ENCODE results near the gene ZAR1. TPM values are rescaled to one million over a fixed set of nuclear protein-coding genes. Genes with fewer than 3 reads are reported as not detected.

The ZAR1 gene
- total RNA-seq, 1 donor from 2014 or later, result not detected

DNA sequence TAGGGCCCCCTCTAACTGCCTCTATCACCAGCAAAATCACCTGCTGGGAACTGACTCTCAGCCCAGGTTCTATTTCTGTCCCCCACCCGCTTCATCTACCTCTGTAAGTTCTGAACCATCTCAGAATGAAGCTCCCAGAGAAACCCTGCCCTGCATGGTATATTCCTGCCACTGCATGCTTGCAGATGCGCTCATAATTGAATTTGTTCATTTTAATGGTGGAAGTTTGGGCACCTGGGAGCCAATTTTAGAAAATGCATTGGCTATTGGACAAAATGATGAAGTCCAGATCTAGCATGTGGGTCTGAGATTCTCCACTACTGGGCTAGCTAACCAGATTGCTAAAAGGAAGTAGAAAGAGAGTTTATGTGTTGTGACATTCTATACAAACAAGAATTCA, 35.5 kb upstream of the ZAR1 start:
- H3K27ac Mint-ChIP-seq (ENCODE audit: unreplicated experiment), result no peak overlapping the region
- TF ChIP-seq, protein P1, sequence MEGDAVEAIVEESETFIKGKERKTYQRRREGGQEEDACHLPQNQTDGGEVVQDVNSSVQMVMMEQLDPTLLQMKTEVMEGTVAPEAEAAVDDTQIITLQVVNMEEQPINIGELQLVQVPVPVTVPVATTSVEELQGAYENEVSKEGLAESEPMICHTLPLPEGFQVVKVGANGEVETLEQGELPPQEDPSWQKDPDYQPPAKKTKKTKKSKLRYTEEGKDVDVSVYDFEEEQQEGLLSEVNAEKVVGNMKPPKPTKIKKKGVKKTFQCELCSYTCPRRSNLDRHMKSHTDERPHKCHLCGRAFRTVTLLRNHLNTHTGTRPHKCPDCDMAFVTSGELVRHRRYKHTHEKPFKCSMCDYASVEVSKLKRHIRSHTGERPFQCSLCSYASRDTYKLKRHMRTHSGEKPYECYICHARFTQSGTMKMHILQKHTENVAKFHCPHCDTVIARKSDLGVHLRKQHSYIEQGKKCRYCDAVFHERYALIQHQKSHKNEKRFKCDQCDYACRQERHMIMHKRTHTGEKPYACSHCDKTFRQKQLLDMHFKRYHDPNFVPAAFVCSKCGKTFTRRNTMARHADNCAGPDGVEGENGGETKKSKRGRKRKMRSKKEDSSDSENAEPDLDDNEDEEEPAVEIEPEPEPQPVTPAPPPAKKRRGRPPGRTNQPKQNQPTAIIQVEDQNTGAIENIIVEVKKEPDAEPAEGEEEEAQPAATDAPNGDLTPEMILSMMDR (IDR thresholded peaks at IDR 0.05), result no peak
- no peak for DNase-seq (ENCODE audit: low spot score)
- H3K9me3 Mint-ChIP-seq (ENCODE audit: low read depth), result peaks cover 6% of the 10 kb centered on the region
- peaks cover 8% of the 10 kb centered on the region for H3K27me3 Mint-ChIP-seq (ENCODE audit: low read depth)
- H3K4me1 Mint-ChIP-seq (ENCODE audit: low read depth), result peaks cover 7% of the 10 kb centered on the region
- H3K36me3 Mint-ChIP-seq (ENCODE audit: low read depth), result no peaks in the 10 kb centered on the region
- H3K4me3 Mint-ChIP-seq (ENCODE audit: unreplicated experiment), result no peak overlapping the region

DNA sequence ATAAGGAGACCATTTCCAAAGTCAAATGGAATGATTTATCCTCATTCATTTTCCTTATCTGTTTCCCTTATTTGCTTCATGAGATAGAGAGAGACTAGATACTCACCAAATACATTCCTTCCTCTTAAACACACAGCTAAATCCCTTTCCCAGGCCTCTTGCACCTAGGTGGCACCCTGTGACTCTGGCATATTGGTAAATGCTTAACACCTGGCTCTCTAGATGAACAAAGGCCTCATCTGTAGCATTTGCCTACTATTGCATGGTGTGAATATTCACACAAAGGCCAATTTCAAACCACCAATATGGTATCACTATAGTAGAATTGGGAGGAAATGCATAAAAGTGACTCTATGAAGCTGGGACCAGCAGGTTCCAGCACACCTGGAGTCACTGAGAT, 29.1 kb upstream of the ZAR1 start:
- DNase-seq (ENCODE audit: low spot score), result no peak
- Mint-ChIP-seq H3K36me3 (ENCODE audit: low read depth) (no peaks in the 10 kb centered on the region), H3K27me3 (ENCODE audit: low read depth) (peaks cover 9% of the 10 kb centered on the region), H3K4me3 (ENCODE audit: unreplicated experiment) (no peak overlapping the region), H3K4me1 (ENCODE audit: low read depth) (no peaks in the 10 kb centered on the region), H3K9me3 (ENCODE audit: low read depth) (peaks cover 13% of the 10 kb centered on the region), H3K27ac (ENCODE audit: unreplicated experiment) (no peak overlapping the region)
- TF ChIP-seq, protein P1 (IDR thresholded peaks at IDR 0.05), result no peak

DNA sequence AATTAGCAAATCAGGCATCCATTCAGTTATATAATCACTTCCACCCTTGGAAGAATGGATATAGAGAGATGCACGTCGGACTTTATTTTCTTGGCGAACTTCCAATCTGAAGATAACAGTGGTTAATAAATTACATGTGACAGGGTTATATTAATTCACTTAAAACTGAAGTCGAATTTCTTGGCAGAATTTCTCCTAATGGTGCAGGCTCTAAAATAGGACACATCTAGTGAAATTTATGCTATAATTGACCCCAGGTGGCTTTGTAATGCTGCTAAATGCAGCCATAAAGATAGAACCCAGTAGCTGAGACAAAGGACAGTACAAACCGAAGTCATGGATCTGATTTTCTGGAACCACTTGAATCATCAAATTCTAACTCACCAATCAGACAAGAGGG, 27.7 kb upstream of the ZAR1 start:
- Mint-ChIP-seq H3K4me3 (ENCODE audit: unreplicated experiment) (no peak overlapping the region), H3K27ac (ENCODE audit: unreplicated experiment) (no peak overlapping the region), H3K9me3 (ENCODE audit: low read depth) (peaks cover 12% of the 10 kb centered on the region), H3K4me1 (ENCODE audit: low read depth) (peaks cover 1% of the 10 kb centered on the region), H3K36me3 (ENCODE audit: low read depth) (no peaks in the 10 kb centered on the region), H3K27me3 (ENCODE audit: low read depth) (peaks cover 4% of the 10 kb centered on the region)
- DNase-seq (ENCODE audit: low spot score), result no peak
- TF ChIP-seq, protein P1 (IDR thresholded peaks at IDR 0.05), result no peak

DNA sequence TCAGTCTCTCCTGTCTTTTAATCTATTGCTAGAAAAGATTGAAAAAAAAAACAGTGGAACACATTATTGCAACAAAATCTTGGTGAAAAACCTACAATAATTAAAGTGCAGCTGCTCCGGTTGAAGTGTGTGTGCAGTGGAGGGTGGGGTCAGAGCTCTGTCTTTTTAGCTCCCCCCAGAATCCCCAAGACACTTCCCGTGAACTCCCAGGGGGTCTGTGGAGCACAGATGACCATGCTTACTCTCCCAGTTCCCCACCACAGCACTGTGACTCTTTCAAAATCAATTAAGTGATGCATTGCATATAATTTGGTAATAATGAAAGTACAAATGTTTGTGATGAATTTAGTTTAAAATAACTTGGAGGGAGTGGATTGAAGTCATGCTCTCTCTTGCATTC, 22.6 kb upstream of the ZAR1 start:
- no peak overlapping the region for H3K4me3 Mint-ChIP-seq (ENCODE audit: unreplicated experiment)
- no peaks in the 10 kb centered on the region for H3K36me3 Mint-ChIP-seq (ENCODE audit: low read depth)
- TF ChIP-seq, protein P1 (IDR thresholded peaks at IDR 0.05), result no peak
- DNase-seq (ENCODE audit: low spot score), result no peak
- no peak overlapping the region for H3K27ac Mint-ChIP-seq (ENCODE audit: unreplicated experiment)
- H3K27me3 Mint-ChIP-seq (ENCODE audit: low read depth), result peaks cover 2% of the 10 kb centered on the region
- peaks cover 16% of the 10 kb centered on the region for H3K4me1 Mint-ChIP-seq (ENCODE audit: low read depth)
- peaks cover 7% of the 10 kb centered on the region for H3K9me3 Mint-ChIP-seq (ENCODE audit: low read depth)

DNA sequence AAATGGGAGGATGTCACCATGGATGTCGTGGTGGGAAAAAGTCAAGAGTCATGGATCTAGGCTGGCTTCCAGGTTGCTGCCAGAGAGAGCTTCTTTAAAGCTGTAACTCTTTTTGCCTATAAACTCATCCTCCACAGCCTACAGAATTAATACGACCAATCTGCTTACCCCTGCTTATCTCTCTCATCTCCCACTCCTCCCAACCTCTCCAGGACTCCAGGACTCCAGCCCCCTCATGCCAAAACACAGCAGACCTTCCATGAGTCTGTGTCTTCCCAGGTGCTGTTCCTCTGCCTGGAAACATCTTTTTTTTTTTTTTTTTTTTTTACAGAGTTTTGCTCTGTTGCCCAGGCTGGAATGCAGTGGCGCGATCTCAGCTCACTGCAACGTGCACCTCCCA, 22.2 kb upstream of the ZAR1 start:
- TF ChIP-seq, protein P1 (IDR thresholded peaks at IDR 0.05), result no peak
- DNase-seq (ENCODE audit: low spot score), result no peak
- Mint-ChIP-seq H3K36me3 (ENCODE audit: low read depth) (no peaks in the 10 kb centered on the region), H3K9me3 (ENCODE audit: low read depth) (peaks cover 7% of the 10 kb centered on the region), H3K27ac (ENCODE audit: unreplicated experiment) (no peak overlapping the region), H3K4me3 (ENCODE audit: unreplicated experiment) (no peak overlapping the region), H3K4me1 (ENCODE audit: low read depth) (peaks cover 16% of the 10 kb centered on the region), H3K27me3 (ENCODE audit: low read depth) (peaks cover 2% of the 10 kb centered on the region)

All from chondrocyte (in vitro differentiated cells).